ENCODE results near the gene DPP6. TPM values are rescaled to one million over a fixed set of nuclear protein-coding genes. Genes with fewer than 3 reads are reported as not detected.

Gene DPP6
- total and polyA plus RNA-seq, 2 of the 8 experiments (the other 6 are each of a cell fraction or from before 2014, with no cell fraction given) = 4.7 to 6.8 TPM

GRCh38 chr7:154879629-154880028 lies 827.4 kb downstream of the DPP6 start (continued):
- TF ChIP-seq CHD7 (IDR thresholded peaks at IDR 0.05; ENCODE audit: insufficient replicate concordance, low read length) = no peak
- TF ChIP-seq RNF2 (IDR thresholded peaks at IDR 0.05; ENCODE audit: borderline replicate concordance, low read depth, low read length, missing control alignments, poor library complexity, severe bottlenecking) = no peak
- no peak for TF ChIP-seq MAFK (IDR thresholded peaks at IDR 0.05; ENCODE audit: low read depth, low read length)
- TF ChIP-seq EGR1 (IDR thresholded peaks at IDR 0.05; ENCODE audit: borderline replicate concordance, low read depth, low read length) = no peak
- no peak for TF ChIP-seq EZH2 (IDR thresholded peaks at IDR 0.05; ENCODE audit: low read depth, low read length, severe bottlenecking)
